Omental fat pad (tissue), 4 donors: ENCODE data around the gene PKNOX1. TPM values are rescaled to one million over a fixed set of nuclear protein-coding genes. Genes with fewer than 3 reads are reported as not detected.
A peak's percentile ranks its signal among the peaks of the same experiment; 100 is the strongest.
"Not testable (repeated sequence)": the region's sequence is repeated elsewhere in the genome, so short reads cannot be mapped to it uniquely, and the experiment has no call there.

Experiments
- ATAC-seq: fragments of 150-250 bp; one replicate; pipeline ENCODE4 v1.9.1; 2016; ENCODE audit warnings: mild to moderate bottlenecking, moderate library complexity; ENCODE audit not compliant: low FRiP score
- DNase-seq: peaks from one replicate; pipeline ENCODE4 v3.0.0-alpha.2; 2019; ENCODE audit warnings: low spot score
- CTCF ChIP-seq, 3 donors: fragments of 450-650 bp; IDR thresholded peaks; one replicate each; pipeline ENCODE4 v1.5.1; 2016 to 2017; ENCODE audit warnings: antibody characterized with exemption in 3 of 3, mild to moderate bottlenecking in 3 of 3, moderate library complexity in 2 of 3
- total RNA-seq, 4 donors: library from RNA; depleted of rRNA; stranded (reverse); fragments of >200 nt; gene quantifications; one replicate each; pipeline ENCODE4 v1.1.0, GENCODE V29; 2016

PKNOX1 gene, protein sequence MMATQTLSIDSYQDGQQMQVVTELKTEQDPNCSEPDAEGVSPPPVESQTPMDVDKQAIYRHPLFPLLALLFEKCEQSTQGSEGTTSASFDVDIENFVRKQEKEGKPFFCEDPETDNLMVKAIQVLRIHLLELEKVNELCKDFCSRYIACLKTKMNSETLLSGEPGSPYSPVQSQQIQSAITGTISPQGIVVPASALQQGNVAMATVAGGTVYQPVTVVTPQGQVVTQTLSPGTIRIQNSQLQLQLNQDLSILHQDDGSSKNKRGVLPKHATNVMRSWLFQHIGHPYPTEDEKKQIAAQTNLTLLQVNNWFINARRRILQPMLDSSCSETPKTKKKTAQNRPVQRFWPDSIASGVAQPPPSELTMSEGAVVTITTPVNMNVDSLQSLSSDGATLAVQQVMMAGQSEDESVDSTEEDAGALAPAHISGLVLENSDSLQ
- total RNA-seq, result 10 to 100 TPM in 3 of 4 donors, 1 to 10 TPM in 1; 9.2 to 27.7 (median 18.6) TPM

- peak; percentile 96 for ATAC-seq
- no peak for TF ChIP-seq CTCF (IDR thresholded peaks at IDR 0.05)
- DNase-seq, result peak; percentile 92
Observed at GRCh38 chr21:42973991-42974831, at the start of gene PKNOX1. Gene PKNOX1 (plus strand): TSS chr21:42974562. CDS start chr21:43004382, 29,820 bp downstream.

- no peak for TF ChIP-seq CTCF (IDR thresholded peaks at IDR 0.05)
- peak; percentile 25 for ATAC-seq
- DNase-seq, result no peak
Observed at GRCh38 chr21:42925114-42925926, 49.0 kb upstream of the PKNOX1 start, which contains the start of gene ERVH48-1. Gene ERVH48-1 (minus strand): TSS chr21:42925630. CDS start chr21:42919006, 6,624 bp downstream.

DNA sequence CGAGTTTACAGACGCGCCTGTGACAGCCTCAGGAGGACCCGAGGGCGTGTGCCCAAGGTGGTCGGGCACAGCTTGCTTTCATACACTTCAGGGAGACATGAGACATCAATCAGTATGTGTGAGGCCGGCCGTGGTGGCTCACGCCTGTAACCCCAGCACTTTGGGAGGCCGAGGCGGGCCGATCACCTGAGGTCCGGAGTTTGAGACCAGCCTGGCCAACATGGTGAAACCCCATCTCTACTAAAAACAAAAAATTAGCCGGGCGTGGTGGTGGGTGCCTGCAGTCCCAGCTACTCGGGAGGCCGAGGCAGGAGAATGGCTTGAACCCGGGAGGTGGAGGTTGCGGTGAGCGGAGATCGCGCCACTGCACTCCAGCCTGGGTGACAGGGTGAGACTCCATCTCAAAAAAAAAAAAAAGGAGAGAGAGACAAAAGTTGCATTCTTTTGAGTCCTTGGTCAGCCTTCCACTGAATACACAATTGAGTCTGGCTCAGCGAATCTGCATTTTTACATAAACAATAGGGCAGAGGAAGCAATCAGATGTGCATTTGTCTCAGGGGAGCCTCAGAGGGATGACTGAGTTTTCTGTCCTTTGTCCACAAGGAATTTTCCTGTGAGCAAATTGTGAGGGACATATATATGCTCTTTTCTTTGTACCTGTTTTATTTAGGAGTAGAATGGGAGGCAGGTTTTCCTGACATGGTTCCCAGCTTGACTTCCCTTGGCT lies 46.7 kb upstream of the PKNOX1 start:
- ATAC-seq, DNase-seq: not testable (repeated sequence)

DNA sequence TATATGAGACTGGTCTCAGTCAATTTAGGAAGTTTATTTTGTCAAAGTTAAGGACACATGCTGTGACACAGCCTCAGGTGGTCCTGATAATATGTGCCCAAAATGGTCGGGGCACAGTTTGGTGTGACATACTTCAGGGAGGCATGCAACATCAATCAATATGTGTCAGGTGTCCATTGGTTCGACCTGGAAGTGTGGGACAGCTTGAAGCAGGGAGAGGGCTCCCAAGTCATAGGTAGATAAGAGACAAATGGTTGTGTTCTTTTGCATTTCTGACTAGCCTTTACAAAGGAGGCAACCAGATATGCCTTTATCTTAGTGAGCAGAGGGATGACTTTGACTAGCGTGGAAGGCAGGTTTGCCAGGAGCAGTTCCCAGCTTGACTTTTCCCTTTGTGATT lies 44.4 kb upstream of the PKNOX1 start:
- no peak for ATAC-seq
- DNase-seq, result no peak
- no peak for TF ChIP-seq CTCF (IDR thresholded peaks at IDR 0.05)

DNA sequence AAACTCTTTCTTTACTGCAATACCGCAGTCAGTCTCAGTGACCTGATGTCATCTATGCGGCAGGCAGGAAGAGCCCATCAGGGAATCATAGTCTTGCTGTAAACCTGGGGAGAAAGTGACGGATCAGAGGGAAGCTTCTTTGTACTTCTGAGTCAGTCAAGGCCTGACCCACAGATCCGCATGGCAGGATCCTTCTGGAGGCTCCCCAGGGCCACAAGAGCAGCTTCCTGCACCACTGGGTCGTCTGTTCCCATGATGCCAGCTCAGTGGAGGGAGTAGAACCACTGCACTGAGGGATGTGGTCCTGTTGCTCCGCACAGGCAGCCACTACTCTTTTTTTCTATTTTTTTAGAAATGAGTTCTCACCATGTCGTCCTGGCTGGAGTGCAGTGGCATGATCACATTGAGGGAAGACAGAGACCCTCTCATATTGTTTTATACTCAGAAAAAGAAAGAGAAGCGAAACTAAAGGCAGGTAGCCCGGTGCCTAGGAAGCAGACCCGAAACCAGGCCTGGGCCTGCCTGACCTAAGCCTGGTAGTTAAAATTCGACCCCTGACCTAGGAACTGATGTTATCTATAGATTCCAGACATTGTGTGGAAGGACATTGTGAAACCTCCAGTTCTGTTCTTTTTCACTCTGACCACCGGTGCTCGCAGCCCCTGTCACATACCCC lies 42.7 kb upstream of the PKNOX1 start:
- DNase-seq (no peak), ATAC-seq (no peak)
- TF ChIP-seq CTCF (IDR thresholded peaks at IDR 0.05), result no peak

GRCh38 chr21:42932378-42933136 lies 41.8 kb upstream of the PKNOX1 start:
- DNase-seq, ATAC-seq: not testable (repeated sequence)

DNA sequence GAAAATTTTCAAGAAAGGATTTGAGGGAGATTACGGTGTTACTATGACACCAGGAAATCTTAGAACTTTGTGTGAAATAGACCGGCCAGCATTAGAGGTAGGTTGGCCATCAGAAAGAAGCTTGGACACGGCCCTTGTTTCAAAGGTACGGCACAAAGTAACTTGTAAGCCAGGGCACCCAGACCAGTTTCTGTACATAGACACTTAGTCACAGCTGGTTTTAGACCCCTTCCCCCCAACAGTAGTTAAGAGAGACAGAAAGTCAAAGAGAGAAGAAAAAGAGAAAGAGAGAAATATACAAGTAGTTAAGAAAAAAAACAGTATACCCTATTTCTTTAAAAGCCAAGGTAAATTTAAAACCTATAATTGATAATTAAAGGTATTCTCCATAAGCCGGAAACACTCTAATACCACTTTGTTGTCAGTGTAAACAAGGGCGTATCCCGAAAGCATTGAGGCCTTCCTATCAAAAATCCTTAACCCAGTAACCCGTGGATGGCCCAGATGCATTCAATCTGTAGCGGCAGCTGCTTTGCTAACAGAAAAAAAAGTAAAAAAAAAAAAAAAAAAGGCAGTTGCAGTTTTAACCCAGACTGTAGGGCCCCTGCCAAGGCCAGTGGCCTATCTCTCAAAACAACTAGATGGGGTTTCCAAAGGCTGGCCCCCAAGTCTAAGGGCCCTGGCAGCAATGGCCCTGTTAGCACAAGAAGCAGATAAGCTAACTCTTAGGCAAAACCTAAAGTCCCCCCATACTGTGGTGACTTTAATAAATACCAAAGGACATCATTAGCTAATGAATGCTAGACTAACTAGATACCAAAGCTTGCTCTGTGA lies 41.0 kb upstream of the PKNOX1 start:
- not testable (repeated sequence) for ATAC-seq, DNase-seq

DNA sequence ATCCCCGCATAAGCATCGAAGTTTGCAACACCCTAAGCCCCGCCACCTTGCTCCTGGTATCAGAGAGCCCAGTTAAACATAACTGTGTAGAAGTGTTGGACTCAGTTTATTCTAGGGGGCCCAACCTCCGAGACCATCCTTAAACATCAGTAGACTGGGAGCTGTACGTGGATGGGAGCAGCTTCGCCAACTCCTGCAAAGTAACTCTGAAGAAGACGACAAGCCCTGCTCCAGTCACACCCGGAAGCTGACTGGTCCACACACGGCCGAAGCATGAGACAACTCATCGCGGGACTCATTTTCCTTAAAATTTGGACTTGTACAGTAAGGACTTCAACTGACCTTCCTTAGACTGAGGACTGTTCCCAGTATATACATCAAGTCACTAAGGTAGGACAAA lies 40.4 kb upstream of the PKNOX1 start:
- not testable (repeated sequence) for ATAC-seq, DNase-seq

- not testable (repeated sequence) for ATAC-seq, DNase-seq
Observed at GRCh38 chr21:42936360-42936759, 38.0 kb upstream of the PKNOX1 start.
